ENCODE data around the gene AOPEP. TPM values are rescaled to one million over a fixed set of nuclear protein-coding genes. Genes with fewer than 3 reads are reported as not detected.

The AOPEP gene
- polyA plus RNA-seq, 1 experiment = 40.0 TPM

DNA sequence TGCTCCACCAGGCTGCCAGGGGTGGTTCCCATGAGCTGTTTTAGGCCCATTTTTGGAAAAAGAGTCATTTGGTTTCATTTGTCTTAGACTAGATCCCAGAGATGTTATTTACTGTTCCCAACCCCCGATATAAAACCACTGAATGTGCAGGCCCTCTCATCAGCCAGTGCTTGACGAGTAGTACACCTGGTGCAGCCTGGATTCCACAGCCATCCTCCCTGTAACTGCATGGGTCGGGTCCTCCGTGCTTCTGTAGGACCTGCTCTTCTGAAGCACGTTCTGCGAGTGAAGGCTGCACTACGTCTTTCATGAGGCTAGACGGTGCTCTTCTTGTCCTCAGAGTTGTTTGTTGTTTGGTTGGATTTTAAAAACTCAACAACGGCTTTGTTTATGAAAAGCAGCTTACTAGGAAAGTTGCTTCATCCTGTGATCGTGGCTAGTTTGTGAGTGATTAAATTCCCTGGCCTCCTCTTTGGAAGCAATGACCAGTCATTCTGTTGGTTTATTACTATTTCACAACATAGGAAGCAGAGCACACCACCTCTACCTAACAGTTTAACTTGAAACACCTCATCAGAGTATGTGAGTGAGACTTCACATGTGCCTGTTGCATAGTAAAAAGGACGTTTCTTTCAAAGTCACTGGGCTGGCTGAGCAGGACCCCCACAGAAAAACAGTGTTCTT is 135.2 kb downstream of the AOPEP start:
- peak overlapping the region; percentile 82 for H3K27ac ChIP-seq (ENCODE audit: low read depth, low read length)
- H3K27me3 ChIP-seq (ENCODE audit: control insufficient read depth, insufficient read depth, low read length) = no peaks in the 10 kb centered on the region
- ChIA-PET CTCF (no interaction called here), POLR2A (interaction anchor here (1.3 kb wide), 1 partner anchor 42 kb away, joined by 4 read pairs; no protein-coding TSS in a partner anchor)
- no peaks in the 10 kb centered on the region; the same call in 1 of the 2 replicates for H3K9me3 ChIP-seq (ENCODE audit: control insufficient read depth, insufficient read depth, low read length)
- DNase-seq (ENCODE audit: low read depth, low spot score) = peak; percentile 41
- TF ChIP-seq, protein P1, sequence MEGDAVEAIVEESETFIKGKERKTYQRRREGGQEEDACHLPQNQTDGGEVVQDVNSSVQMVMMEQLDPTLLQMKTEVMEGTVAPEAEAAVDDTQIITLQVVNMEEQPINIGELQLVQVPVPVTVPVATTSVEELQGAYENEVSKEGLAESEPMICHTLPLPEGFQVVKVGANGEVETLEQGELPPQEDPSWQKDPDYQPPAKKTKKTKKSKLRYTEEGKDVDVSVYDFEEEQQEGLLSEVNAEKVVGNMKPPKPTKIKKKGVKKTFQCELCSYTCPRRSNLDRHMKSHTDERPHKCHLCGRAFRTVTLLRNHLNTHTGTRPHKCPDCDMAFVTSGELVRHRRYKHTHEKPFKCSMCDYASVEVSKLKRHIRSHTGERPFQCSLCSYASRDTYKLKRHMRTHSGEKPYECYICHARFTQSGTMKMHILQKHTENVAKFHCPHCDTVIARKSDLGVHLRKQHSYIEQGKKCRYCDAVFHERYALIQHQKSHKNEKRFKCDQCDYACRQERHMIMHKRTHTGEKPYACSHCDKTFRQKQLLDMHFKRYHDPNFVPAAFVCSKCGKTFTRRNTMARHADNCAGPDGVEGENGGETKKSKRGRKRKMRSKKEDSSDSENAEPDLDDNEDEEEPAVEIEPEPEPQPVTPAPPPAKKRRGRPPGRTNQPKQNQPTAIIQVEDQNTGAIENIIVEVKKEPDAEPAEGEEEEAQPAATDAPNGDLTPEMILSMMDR (IDR thresholded peaks at IDR 0.05; ENCODE audit: low read depth, low read length) = no peak
- H3K4me3 ChIP-seq (ENCODE audit: low read depth, low read length) = no peak overlapping the region

DNA sequence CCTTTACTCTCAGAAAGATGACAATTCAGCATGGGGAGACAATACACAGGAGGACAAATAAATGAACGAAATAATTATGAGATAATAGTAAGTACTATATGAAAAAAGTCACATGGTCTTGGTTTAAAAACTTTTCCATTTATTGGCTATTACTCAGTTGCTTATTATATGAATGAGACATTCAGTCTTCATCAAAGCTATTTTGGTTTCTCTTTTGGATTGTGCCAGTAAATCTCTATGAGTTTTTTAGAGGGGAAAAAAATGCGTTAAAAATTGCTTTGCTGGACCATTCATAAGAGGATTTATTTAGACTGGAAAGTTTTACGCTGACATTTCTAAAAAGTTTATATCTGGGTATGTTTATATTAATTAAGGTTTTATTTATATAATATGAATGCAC is 137.7 kb downstream of the AOPEP start:
- CTCF ChIA-PET = interaction anchor here (0.7 to 1.4 kb wide), 3 partner anchors 183 to 268 kb away, joined by 3 to 4 read pairs (median 3); no protein-coding TSS in a partner anchor
- TF ChIP-seq, protein P1 (IDR thresholded peaks at IDR 0.05; ENCODE audit: low read depth, low read length) = no peak
- Histone ChIP-seq H3K27me3 (ENCODE audit: control insufficient read depth, insufficient read depth, low read length) (no peaks in the 10 kb centered on the region), H3K9me3 (ENCODE audit: control insufficient read depth, insufficient read depth, low read length) (no peaks in the 10 kb centered on the region), H3K27ac (ENCODE audit: low read depth, low read length) (no peak overlapping the region), H3K4me3 (ENCODE audit: low read depth, low read length) (no peak overlapping the region)
- POLR2A ChIA-PET = interaction anchor here (1.3 to 1.5 kb wide), 2 partner anchors 58 to 91 kb away, joined by 3 to 5 read pairs; no protein-coding TSS in a partner anchor
- no peak for DNase-seq (ENCODE audit: low read depth, low spot score)

DNA sequence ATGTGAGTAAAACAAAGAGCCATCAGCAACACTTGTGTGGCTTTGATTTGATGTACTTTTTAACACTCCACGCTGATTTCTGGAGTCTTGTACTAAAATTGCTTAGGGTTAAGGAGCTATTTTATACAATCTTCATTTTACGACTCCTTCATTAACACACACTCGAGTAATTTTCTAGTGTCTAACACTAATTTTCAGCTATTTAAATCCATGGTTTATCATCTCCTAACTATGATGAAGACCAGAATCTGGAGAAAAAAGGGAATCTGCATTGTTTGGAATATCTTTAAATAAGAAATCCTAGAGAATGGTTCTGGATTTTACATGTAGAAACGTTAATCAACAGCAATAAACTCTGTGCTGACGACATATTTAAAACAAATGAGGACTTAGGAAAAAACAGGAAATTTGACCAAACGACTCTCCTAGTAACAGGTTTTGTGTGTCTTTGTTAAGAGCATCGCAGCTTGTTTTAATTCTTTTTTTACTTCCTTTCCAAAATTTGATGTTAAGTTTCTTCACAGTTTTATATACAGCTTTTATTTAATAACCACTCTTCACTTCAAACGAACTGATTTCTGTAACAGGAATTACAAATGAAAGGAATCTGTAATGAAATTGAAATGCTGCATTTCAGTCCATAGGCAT is 138.5 kb downstream of the AOPEP start:
- CTCF ChIA-PET = interaction anchor here (0.7 to 1.4 kb wide), 3 partner anchors 183 to 267 kb away, joined by 3 to 4 read pairs (median 4); no protein-coding TSS in a partner anchor

DNA sequence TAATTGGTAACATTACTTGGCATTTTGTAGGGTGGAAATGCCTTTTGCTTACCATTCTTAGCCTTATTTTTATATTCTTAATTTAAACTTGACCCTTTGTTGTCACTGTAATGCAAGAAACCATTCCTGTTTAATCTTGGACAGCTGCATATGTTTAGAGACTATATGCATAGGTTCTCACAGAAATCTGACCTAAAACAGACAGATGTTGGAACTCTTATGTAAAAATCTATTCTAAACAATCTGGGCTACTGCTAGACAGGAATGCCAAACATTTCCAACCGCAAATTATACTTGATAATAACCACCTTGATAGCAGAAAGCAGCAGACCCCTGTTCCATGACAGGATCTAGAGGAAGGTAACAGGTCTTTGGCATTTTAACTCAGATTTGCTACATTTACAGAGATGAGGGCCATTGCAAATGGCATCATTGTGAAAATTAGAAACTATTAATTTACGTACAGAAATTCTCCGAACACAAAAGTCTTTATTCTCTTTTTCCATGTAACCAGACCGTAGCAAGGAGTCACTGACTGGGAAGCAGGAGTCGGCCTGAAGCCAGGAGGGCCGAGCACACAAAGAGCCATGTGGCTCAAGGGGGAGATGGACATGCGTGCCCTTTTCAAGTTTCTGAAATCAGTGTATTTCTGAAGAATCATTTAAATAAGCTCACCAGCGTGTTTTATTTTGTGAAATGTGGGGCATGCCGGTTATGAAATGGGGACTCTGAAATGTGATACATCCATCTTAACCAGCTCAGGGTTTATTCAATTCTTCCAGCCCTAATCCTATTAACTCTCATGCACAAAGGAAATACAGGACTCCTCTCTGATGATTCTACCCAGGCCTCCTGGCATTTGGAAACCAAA is 139.3 kb downstream of the AOPEP start:
- Histone ChIP-seq H3K4me3 (ENCODE audit: low read depth, low read length) (no peak overlapping the region), H3K27ac (ENCODE audit: low read depth, low read length) (peak overlapping the region; percentile 80), H3K9me3 (ENCODE audit: control insufficient read depth, insufficient read depth, low read length) (no peaks in the 10 kb centered on the region), H3K27me3 (ENCODE audit: control insufficient read depth, insufficient read depth, low read length) (no peaks in the 10 kb centered on the region)
- POLR2A ChIA-PET = interaction anchor here (0.6 to 1.6 kb wide), 10 partner anchors 10 to 160 kb away, joined by 3 to 10 read pairs (median 4); no protein-coding TSS in a partner anchor
- peak; percentile 78 for DNase-seq (ENCODE audit: low read depth, low spot score)
- TF ChIP-seq, protein P1 (IDR thresholded peaks at IDR 0.05; ENCODE audit: low read depth, low read length) = no peak
- CTCF ChIA-PET = interaction anchor here (0.5 to 2.7 kb wide), 9 partner anchors 14 to 266 kb away, joined by 3 to 9 read pairs (median 3); no protein-coding TSS in a partner anchor

More for the DNA sequence above, 138.5 kb downstream of the AOPEP start:
- Histone ChIP-seq H3K9me3 (ENCODE audit: control insufficient read depth, insufficient read depth, low read length) (no peaks in the 10 kb centered on the region), H3K4me3 (ENCODE audit: low read depth, low read length) (no peak overlapping the region), H3K27me3 (ENCODE audit: control insufficient read depth, insufficient read depth, low read length) (no peaks in the 10 kb centered on the region), H3K27ac (ENCODE audit: low read depth, low read length) (no peak overlapping the region)
- TF ChIP-seq, protein P1 (IDR thresholded peaks at IDR 0.05; ENCODE audit: low read depth, low read length) = no peak
- POLR2A ChIA-PET = interaction anchor here (0.9 to 1.5 kb wide), 4 partner anchors 16 to 152 kb away, joined by 3 to 5 read pairs (median 4); no protein-coding TSS in a partner anchor
- no peak for DNase-seq (ENCODE audit: low read depth, low spot score)
